Fibroblast of mammary gland (primary cell): Measurements from ENCODE around the gene LBHD2.

Source experiments
- DNase-seq: peaks from one replicate; pipeline ENCODE4 v3.0.0-alpha.2; 2010; ENCODE audit warnings: low read depth
- H3K4me3 ChIP-seq: 2 replicates; pipeline ENCODE4 v1.5.1; 2011; ENCODE audit warnings: low read depth, mild to moderate bottlenecking, low read length, moderate library complexity; ENCODE audit not compliant: control insufficient read depth
- TF ChIP-seq, protein P1 (sequence below): conservative IDR thresholded peaks from 2 replicates; pipeline ENCODE4 v1.5.1; 2011; ENCODE audit warnings: low read depth, low read length, inconsistent platforms; ENCODE audit not compliant: control insufficient read depth, insufficient read depth

LBHD2 gene

DNA sequence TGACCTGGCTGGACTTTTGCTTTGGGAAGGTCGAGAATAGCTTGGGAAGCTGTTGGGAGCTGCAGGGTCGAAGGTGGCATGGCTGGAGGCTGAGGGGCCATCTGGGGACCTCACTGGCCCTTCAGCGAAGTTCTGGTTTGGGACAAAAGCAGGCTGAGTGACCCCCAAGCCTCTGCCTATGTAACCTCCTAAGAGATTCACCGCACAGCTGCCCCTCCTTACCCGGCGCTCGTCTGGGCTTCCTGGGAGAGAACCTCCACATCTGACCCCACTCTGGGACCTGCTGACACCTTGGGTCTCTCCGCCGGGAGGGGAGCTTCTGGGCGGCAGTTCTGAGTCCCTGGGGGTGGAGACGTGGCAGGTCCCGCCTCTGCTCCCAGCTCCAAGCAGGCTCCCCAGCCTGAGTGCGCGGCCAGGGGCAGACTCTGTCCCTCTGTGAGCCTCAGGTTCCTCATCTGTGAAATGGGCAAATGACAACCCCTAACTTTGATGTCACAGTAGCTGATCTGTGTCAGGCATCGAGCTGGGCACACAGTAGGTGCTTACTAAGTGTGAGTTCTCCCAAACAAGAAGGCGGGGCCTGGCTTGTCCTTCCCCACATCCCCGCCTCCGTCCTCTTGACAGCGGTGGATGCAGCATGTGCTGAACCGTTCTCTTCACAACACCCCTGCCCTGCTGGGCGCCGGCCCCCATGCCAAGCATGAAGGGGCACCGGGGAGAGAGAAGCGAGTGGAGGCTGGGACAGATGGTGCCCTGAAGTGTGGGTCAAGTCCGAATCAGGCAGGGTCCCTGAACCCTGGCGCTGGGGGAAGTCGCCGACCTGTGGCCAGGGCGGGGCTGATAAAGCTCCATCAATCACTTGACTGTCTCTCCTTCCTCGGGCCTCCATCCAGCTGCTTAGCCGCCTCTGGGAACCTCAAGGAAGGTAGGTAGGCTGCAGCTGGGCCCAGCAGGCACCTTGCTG lies 14.3 kb downstream of the LBHD2 start:
- no peak overlapping the region for H3K4me3 ChIP-seq
- no peak for DNase-seq
- TF ChIP-seq, protein P1, sequence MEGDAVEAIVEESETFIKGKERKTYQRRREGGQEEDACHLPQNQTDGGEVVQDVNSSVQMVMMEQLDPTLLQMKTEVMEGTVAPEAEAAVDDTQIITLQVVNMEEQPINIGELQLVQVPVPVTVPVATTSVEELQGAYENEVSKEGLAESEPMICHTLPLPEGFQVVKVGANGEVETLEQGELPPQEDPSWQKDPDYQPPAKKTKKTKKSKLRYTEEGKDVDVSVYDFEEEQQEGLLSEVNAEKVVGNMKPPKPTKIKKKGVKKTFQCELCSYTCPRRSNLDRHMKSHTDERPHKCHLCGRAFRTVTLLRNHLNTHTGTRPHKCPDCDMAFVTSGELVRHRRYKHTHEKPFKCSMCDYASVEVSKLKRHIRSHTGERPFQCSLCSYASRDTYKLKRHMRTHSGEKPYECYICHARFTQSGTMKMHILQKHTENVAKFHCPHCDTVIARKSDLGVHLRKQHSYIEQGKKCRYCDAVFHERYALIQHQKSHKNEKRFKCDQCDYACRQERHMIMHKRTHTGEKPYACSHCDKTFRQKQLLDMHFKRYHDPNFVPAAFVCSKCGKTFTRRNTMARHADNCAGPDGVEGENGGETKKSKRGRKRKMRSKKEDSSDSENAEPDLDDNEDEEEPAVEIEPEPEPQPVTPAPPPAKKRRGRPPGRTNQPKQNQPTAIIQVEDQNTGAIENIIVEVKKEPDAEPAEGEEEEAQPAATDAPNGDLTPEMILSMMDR, result no peak

DNA sequence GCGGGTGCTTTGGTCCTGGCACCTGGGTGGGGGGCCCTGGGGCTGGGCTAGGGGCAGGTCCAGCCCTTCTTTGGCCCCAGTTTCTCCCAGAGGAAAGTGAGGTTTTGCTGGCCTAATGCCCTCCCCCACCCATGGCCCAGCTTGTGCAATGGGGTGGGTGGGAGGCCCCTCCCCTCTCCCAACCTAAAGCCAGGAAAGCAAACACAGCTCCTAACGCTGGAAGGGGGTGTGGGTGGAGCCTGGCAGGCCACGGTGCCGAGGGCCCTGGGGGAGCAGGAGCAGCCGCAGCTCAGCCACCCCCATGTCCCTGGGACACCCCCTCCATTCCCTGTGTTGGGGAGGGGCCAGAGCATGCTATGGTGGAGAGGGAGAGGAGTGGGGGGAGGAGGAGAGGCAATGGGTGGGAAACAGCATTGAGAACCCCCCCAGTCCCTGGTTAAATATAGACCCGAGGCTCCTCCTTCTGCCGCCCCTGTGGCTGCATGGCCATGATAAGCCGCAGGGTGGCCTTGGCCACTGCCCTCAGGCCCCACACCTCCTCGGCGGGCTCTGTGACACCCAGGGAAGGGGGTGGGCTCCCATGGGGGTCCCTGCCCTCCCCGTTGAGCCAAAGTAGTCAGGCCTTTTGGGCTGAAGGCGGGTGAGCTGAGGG lies 15.2 kb downstream of the LBHD2 start:
- no peak for DNase-seq
- H3K4me3 ChIP-seq, result no peak overlapping the region
- TF ChIP-seq, protein P1, result no peak

DNA sequence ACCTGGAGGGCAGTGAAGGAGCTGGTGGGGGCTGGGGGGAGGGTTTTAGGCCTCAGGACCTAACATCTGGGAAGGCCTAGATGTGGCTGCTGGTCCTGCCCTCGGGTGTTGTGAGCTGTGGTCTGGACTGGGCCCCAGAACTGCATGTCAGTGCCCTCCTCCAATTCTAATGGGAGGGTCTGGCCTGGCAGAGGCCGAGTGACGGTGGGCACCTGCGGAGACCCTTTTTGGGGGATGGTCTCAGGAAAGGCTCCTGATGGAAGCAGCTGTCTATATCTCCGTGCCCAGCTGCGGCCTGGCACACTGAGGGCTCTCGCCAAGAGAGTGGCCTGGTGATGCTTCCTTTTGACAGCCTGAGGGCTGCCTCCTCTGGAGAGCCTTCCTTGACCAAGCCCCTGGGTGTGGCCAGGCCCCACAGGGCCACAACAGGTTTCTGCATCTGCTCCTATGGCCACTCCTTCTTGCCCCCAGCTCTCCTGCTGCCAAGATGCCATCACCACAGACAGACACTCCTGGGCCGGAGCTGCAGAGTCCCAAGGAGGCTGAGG lies 15.8 kb downstream of the LBHD2 start:
- DNase-seq, result no peak
- TF ChIP-seq, protein P1, result no peak
- H3K4me3 ChIP-seq, result no peak overlapping the region

DNA sequence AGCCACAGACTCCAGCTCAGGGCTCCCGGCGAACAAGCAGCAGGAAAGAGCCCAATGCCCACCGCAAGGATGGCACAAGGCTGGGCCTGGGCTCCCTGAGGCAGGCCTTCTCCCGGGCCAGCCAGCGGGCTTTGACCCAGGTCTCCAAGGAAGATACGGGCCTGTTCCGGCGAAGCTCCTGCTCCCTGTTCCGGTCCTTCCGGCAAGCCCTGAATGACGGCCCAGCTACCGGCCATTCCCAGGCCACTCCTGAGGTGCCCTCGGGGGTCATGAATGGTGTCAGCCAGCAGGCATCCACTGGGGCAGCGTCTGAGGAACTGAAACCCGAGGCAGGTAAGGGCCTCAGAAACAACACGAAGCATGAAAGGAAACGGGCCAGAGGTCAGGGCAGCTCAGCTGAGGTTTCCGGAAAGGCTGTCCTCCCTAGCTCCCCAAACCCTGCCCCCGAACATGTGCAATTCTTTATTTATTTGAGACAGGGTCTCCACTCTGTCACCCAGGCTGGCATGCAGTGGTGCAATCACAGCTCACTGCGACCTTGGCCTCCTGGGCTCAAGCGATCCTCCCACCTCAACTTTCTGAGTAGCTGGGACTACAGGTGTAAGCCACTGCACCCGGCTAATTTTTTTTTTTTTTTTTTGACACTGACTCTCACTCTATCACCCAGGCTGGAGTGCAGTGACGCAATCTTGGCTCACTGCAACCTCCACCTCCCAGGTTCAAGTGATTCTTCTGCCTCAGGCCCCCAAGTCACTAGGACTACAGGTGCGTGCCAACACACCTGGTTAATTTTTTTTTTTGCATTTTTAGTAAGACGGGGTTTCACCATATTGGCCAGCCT lies 16.5 kb downstream of the LBHD2 start:
- no peak overlapping the region for H3K4me3 ChIP-seq

DNA sequence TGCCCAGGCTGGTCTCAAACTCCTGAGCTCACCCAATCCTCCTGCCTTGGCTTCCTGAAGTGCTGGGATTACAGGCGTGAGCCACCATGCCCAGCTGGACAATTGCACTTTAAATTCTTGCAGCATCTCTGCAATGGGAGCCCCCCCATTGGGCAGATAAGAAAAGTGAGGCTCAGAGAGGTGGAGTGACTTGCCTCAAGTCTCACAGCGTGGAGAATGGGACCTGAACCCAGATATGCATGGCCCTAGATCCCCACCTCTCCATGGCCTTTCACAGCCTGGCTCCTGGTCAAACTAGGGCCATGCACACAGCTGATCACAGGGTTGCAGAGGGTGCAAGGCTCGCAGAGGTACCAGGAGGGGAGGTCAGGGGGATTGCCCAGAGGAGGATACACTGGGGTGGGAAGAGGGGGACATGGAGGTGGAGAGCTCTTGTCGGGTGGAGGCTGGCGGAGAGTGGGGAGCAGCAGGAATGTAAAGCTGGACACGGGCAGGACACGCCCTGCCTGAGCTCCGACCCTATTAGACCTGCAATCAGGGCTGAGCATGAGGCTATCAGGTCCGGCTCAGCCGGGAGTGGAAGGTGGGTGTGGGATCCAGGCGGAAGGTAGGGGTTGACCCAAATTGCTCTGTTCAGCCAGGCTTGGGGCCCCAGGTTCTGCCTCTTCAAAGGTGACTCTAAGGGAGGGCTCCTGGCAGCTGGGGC lies 17.4 kb downstream of the LBHD2 start:
- DNase-seq, result no peak
- no peak overlapping the region for H3K4me3 ChIP-seq
- TF ChIP-seq, protein P1, result no peak

More for the DNA sequence above, 16.5 kb downstream of the LBHD2 start:
- TF ChIP-seq, protein P1, result no peak
- no peak for DNase-seq
